ENCODE results near the gene OBSCN.
"Not testable (repeated sequence)": the region's sequence is repeated elsewhere in the genome, so short reads cannot be mapped to it uniquely, and the experiment has no call there.

Gene OBSCN

GRCh38 chr1:228259951-228260350 lies 52.1 kb downstream of the OBSCN start:
- DNase-seq (ENCODE audit: low read depth), result no peak

- no peak for DNase-seq (ENCODE audit: low read depth)
Measured at GRCh38 chr1:228261706-228262105, 53.9 kb downstream of the OBSCN start.

DNA sequence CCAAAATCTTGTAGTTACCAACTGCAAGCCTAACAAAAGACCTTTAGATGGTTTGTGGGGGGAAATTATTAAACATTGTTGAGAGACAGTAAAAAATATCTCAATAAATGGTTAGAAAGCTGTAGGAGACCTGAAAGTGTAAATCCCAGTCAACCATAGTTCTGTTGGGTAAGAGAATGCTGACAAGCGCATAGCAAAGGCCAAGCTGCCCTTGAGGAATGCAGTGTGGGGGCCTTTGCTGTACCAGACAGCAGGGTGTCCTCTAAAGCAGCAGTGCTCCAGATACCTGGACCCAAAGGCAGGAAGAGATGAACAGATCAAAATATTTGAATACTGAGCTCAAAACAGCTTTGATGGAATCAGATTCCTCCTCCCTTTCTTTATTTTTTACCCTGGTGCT lies 54.6 kb downstream of the OBSCN start:
- no peak for DNase-seq (ENCODE audit: low read depth)

DNA sequence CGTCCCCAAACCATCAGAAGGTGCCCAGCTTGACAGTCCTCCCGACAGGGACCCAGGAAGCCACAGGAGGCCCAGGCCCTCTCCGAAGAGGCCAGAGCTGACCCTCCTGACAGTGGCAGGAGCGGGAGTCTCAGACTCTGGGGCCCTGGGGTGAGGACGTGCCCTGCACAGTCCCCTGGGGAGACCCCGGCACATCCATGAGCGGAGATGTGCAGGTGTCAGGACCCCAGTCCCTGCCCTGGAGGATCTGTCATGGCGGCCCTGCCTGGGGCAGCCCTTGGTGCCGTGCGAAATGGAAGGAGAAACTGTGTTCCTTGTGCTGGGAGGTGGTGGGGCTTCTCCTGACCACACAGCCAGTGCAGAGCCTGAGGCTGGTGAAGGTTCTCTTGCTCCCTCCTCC lies 55.8 kb downstream of the OBSCN start:
- no peak for DNase-seq (ENCODE audit: low read depth)

DNA sequence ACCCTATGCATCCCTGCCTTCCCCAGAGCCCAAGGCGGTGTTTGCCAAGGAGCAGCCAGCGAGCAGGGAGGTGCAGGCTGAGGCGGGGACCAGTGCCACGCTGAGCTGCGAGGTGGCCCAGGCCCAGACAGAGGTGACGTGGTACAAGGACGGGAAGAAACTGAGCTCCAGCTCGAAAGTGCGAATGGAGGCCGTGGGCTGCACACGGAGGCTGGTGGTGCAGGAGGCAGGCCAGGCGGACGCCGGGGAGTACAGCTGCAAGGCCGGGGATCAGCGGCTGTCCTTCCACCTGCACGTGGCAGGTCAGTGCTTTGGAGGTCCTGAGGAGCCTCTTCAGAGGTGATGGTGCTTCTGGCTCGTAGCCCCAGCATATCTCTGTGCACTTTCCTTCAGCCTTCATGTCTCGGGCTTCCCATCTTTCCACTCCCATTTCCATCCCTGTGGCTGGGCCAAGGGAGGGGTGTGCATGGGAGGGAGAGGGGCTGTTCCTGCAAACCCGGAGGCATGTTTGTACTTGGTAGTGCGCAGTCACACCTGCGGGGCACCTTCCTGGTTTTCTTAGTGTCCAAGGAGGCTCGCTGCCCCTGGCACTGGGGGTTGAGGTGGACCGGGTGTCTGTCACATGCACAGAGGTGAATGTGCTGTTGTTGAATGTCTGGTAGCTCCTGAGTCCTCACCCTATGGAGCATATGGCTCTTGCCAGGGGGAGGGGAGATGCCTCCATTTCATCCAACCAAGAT lies 56.4 kb downstream of the OBSCN start:
- no peak for DNase-seq (ENCODE audit: low read depth)

- DNase-seq (ENCODE audit: low read depth), result no peak
Measured at GRCh38 chr1:228265167-228265566, 57.3 kb downstream of the OBSCN start.

DNA sequence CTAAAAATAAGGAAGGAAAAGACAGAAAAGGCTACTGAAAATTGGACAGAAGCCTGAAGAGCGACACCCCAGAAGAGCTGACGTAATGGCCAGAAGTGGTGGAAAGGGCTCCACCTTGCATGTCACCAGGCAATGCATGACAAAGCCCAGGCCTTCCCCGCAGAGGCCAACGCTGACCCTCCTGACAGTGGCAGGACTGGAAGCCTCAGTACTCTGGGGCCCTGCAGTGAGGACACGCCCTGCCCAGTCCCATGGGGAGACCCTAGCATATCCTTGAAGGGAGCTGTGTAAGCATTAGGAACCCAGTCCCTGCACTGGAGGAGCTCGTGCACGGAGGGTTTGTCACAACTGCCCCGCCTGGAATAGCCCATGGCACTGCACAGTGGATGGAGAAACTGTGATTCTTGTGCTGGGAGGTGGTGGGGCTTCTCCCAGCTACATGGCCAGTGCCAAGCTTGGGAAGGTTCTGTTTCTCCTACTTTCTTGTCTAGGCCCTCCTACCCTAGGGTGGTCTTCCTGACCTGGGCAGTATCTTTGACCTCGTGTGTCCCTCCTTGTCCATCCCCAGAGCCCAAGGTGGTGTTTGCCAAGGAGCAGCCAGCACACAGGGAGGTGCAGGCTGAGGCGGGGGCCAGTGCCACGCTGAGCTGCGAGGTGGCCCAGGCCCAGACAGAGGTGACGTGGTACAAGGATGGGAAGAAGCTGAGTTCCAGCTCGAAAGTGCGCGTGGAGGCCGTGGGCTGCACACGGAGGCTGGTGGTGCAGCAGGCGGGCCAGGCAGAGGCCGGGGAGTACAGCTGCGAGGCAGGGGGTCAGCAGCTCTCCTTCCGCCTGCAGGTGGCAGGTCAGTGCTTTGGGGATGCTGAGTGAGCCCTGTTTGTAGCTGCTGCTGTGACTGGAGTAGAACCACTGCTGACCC lies 60.4 kb downstream of the OBSCN start:
- no peak for DNase-seq (ENCODE audit: low read depth)

DNA sequence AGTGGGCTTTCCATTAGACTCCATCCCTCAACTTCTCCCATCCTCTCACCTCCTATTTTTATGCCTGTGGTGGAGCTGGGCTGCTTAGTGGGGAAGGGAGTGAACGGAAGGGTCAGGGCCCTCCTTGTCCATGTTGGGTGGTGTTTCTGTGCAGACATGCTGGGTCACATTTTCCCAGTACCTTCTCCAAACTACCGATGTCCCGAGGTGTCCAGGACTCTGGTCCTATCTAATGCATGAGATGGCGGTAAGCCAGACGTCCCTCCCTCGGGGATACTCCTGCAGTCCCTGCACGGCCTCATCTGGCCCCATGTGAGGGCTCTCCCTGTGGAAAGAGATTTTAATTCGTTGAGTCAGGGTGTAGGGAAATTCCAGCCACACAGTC lies 61.0 kb downstream of the OBSCN start:
- no peak for DNase-seq (ENCODE audit: low read depth)

DNA sequence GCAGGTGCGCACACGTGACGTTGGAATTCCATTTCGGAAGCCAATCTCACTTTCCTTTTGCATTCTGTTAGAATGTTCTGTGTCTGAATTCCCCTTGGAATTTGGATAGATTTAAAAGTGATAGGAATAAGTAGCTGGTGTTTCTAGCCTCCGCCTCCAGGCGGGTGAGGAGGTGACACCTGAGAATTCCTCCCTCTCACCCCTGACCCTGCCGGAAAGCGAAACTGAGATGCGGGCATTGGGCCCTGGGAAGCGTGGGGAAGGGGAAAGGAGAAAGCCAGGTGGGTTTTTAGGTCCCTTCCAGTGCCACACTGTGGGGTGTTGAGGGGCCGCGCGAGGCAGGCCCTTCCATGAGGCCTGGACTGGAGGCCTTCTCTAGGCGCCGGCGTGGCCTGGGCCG lies 61.6 kb downstream of the OBSCN start:
- DNase-seq (ENCODE audit: low read depth), result not testable (repeated sequence)

GRCh38 chr1:228270032-228270431 lies 62.2 kb downstream of the OBSCN start:
- no peak for DNase-seq (ENCODE audit: low read depth)

- no peak for DNase-seq (ENCODE audit: low read depth)
Measured at GRCh38 chr1:228271701-228272251, 63.9 kb downstream of the OBSCN start.

DNA sequence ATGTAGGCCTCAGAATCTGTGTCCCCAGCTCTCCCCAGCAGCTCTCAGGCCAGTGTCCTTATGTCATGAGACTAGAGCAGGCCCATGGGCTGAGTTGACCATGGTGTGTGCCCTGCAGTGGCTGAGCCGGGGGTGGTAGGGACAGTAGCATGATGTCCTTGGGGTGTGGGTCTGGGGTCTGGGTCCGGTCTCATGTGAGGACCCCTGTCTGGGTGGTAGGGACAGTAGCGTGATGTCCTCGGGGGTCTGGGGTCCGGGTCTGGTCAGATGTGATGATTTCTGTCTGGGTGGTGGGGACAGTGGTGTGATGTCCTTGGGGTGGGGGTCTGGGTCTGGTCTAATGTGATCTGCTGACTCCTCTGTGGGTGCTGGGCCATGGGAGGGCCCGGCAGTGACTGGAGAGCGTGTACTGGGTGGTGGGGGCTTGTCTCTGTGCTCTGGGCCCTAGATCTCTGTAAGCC lies 64.5 kb downstream of the OBSCN start:
- no peak for DNase-seq (ENCODE audit: low read depth)

GRCh38 chr1:228272831-228273571 lies 65.2 kb downstream of the OBSCN start:
- no peak for DNase-seq (ENCODE audit: low read depth)

DNA sequence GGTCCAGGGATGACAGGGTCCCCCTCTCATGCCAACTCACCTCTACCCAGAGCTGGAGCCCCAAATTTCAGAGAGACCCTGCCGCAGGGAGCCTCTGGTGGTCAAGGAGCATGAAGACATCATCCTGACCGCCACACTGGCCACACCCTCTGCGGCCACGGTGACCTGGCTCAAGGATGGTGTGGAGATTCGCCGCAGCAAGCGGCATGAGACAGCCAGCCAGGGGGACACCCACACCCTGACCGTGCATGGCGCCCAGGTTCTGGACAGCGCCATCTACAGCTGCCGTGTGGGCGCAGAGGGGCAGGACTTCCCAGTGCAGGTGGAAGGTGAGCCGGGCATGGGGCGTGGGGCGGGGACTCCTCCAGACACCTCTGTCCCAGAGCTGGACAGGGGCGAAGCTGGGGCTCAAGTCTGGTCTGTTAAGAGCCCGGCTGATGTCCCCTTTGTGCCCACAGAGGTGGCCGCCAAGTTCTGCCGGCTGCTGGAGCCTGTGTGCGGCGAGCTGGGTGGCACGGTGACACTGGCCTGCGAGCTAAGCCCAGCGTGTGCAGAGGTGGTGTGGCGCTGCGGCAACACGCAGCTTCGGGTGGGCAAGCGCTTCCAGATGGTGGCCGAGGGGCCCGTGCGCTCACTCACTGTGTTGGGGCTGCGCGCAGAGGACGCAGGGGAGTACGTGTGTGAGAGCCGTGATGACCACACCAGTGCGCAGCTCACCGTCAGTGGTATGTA lies 66.0 kb downstream of the OBSCN start:
- DNase-seq (ENCODE audit: low read depth), result no peak

DNA sequence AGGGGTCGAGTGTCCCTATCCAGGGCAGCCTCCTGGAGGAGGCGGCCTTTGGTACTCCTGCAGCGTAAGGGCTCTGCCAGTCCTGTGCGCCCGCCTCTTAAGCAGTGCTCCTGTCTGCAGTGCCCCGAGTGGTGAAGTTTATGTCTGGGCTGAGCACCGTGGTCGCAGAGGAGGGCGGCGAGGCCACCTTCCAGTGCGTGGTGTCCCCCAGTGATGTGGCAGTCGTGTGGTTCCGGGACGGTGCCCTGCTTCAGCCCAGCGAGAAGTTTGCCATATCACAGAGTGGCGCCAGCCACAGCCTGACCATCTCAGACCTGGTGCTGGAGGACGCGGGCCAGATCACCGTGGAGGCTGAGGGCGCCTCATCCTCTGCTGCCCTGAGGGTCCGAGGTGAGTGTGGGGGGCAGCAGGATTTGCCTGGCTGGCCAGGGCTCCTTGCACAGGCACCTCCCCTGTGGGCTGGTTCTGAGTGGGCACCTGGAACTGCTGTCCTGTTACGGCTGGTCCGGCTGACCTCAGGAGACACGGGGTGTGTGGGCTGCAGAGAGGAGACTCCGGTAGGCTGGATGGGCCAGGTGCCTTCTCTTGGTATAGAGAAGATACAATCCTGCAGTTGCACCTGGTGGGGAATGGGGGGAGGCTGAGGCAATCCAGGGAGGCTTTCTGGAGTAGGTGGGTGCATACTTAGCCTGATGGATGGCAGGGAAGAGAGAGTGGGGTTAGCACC lies 66.8 kb downstream of the OBSCN start:
- no peak for DNase-seq (ENCODE audit: low read depth)

DNA sequence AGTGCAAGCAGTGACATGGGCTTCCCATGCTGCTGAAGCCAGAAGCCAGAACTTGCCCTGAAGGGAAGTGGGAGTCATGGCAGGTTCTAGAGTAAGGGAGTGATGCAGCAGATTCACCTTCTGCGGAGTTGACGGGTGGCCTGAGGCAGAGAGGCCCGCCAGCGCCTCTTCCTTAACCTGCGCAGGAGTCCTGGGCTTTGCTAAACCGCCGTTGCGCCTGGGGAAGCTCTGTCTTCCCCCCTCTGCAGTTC lies 67.3 kb downstream of the OBSCN start:
- no peak for DNase-seq (ENCODE audit: low read depth)

DNA sequence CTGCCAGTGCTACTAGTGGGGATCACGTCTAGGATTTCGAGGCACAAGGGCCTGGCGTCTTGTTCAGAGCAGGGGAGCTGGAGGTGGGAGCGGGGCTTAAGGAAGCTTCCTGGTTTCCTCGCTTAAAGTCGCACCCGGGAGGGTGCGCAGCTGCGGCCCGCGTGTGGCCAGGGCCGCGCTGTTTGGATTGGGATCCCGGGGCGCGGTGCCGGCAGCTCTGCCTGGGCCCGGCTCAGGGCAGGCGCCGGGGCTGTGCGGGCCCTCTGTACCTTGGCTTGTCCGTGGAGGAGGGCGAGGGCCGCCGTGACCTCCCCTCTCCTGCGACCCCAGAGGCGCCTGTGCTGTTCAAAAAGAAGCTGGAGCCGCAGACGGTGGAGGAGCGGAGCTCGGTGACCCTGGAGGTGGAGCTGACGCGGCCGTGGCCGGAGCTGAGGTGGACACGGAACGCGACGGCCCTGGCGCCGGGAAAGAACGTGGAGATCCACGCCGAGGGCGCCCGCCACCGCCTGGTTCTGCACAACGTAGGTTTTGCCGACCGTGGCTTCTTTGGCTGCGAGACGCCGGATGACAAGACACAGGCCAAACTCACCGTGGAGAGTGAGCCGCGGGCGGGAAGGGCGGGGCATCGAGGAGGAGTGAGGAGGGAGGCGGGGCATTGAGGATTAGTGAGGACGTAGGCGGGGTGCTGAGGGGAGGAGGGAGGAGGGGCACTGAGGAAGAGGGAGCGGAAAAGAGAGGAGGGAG lies 67.8 kb downstream of the OBSCN start:
- peak; percentile 81 for DNase-seq (ENCODE audit: low read depth)

DNA sequence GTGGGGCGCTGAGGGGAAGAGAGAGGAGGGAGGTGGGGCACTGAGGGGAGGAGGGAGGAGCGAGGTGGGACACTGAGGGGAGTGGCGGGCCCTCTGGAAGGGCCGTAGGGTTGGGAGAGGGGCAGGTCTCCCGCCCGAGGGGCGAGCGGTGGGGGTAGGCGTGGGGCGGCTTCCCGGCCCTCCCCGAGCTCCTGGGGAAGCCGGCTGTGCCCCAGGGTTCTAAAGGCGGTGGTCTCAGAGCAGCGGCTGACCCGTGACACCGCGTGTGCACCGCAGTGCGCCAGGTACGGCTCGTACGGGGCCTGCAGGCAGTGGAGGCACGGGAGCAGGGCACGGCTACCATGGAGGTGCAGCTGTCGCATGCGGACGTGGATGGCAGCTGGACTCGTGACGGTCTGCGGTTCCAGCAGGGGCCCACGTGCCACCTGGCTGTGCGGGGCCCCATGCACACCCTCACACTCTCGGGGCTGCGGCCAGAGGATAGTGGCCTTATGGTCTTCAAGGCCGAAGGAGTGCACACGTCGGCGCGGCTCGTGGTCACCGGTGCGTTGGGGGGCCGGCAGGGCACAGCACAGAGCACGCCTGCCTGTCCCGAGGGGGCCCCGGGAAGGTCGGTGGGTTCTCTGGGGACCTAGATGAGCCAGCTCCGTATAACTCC lies 68.5 kb downstream of the OBSCN start:
- no peak for DNase-seq (ENCODE audit: low read depth)

DNA sequence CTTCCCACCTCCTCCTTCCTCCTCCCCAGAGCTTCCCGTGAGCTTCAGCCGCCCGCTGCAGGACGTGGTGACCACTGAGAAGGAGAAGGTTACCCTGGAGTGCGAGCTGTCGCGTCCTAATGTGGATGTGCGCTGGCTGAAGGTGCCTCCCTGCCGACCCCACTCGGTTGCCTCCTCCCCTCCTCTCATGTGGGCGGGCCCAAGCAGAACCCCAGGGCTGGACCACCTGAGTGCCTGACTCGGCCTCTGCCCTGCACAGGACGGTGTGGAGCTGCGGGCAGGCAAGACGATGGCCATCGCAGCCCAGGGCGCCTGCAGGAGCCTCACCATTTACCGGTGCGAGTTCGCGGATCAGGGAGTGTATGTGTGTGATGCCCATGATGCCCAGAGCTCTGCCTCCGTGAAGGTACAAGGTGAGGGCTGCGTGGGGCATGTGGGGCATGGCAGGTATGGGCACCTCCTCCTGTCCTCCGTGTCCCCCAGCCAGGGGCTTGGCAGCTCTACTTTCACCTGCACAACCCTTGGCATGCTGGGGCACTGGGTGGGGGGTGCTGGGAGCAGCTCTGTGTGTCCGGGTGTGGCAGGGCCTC lies 69.2 kb downstream of the OBSCN start:
- DNase-seq (ENCODE audit: low read depth), result no peak

All from stimulated activated CD8-positive, alpha-beta memory T cell treated with anti-CD3 and anti-CD28 coated beads, Interleukin-12 subunit alpha, Interleukin-12 subunit beta, amount 100 ng/mL, for 4 hours (primary cell).